Neuronal stem cell (in vitro differentiated cells): ENCODE results near the gene FAM193A. TPM values are rescaled to one million over a fixed set of nuclear protein-coding genes. Genes with fewer than 3 reads are reported as not detected.

Experiments used
- DNase-seq: peaks from one replicate; pipeline ENCODE4 v3.0.0-alpha.2; 2013; ENCODE audit warnings: low spot score
- H2AFZ ChIP-seq: one replicate; pipeline ENCODE4 v1.6.1; 2013; ENCODE audit warnings: mild to moderate bottlenecking, low read length, inconsistent platforms
- H2AK5ac ChIP-seq: 2 replicates; pipeline ENCODE4 v1.6.1; 2013; ENCODE audit warnings: low read depth, mild to moderate bottlenecking, inconsistent platforms, low read length, moderate library complexity, mixed read lengths
- H2BK120ac ChIP-seq: 2 replicates; pipeline ENCODE4 v1.6.1; 2013; ENCODE audit warnings: low read depth, mild to moderate bottlenecking, inconsistent platforms, low read length, moderate library complexity, mixed read lengths
- H2BK12ac ChIP-seq: one replicate; pipeline ENCODE4 v1.6.1; 2013; ENCODE audit warnings: low read length, inconsistent platforms
- H2BK15ac ChIP-seq: 2 replicates; pipeline ENCODE4 v1.6.1; 2013; ENCODE audit warnings: mild to moderate bottlenecking, low read length, inconsistent platforms, mixed read lengths
- H2BK5ac ChIP-seq: one replicate; pipeline ENCODE4 v1.6.1; 2013; ENCODE audit warnings: inconsistent platforms, mild to moderate bottlenecking, low read length, moderate library complexity
- H3K14ac ChIP-seq: one replicate; pipeline ENCODE4 v1.6.1; 2013; ENCODE audit warnings: low read length, inconsistent platforms
- H3K18ac ChIP-seq: 2 replicates; pipeline ENCODE4 v1.6.1; 2013; ENCODE audit warnings: low read length, inconsistent platforms
- H3K23ac ChIP-seq: 2 replicates; pipeline ENCODE4 v1.6.1; 2013; ENCODE audit warnings: low read depth, mild to moderate bottlenecking, mixed read lengths, low read length, inconsistent platforms; ENCODE audit not compliant: poor library complexity
- H3K27ac ChIP-seq: replicated peaks from 3 replicates; pipeline ENCODE4 v1.5.1; 2013; ENCODE audit warnings: low read length, inconsistent platforms
- H3K27me3 ChIP-seq, 3 experiments: 2 replicates each; pipeline ENCODE4 v1.6.1; 2013; ENCODE audit warnings: low read length in 3 of 3, mild to moderate bottlenecking in 2 of 3, inconsistent platforms in 1 of 3, low read depth in 1 of 3, mixed read lengths in 1 of 3, moderate library complexity in 1 of 3; ENCODE audit not compliant: control insufficient read depth in 3 of 3, insufficient read depth in 3 of 3
- H3K36me3 ChIP-seq, 2 donors: replicated peaks in 1 of 2; 2 replicates each; pipeline ENCODE4 v1.6.1; 2013; ENCODE audit warnings: low read length in 2 of 2; ENCODE audit not compliant: control insufficient read depth in 2 of 2, insufficient read depth in 2 of 2
- H3K4ac ChIP-seq: 2 replicates; pipeline ENCODE4 v1.6.1; 2013; ENCODE audit warnings: inconsistent platforms, mild to moderate bottlenecking, low read length, moderate library complexity
- H3K4me1 ChIP-seq, 2 donors: 1 replicate in 1 of 2; 2 replicates in 1 of 2; pipeline ENCODE4 v1.6.1; 2013; ENCODE audit warnings: low read length in 2 of 2, low read depth in 1 of 2; ENCODE audit not compliant: control insufficient read depth in 2 of 2, insufficient read depth in 1 of 2
- H3K4me2 ChIP-seq: one replicate; pipeline ENCODE4 v1.6.1; 2013; ENCODE audit warnings: mild to moderate bottlenecking, low read length, inconsistent platforms; ENCODE audit not compliant: insufficient read depth, poor library complexity, severe bottlenecking
- H3K4me3 ChIP-seq, 2 donors: 2 replicates each; pipeline ENCODE4 v1.5.1; 2013; ENCODE audit warnings: low read length in 2 of 2, mild to moderate bottlenecking in 2 of 2, inconsistent platforms in 1 of 2, moderate library complexity in 1 of 2
- H3K79me1 ChIP-seq: one replicate; pipeline ENCODE4 v1.6.1; 2013; ENCODE audit warnings: low read depth, mild to moderate bottlenecking, inconsistent platforms, low read length, moderate library complexity
- H3K9ac ChIP-seq: one replicate; pipeline ENCODE4 v1.6.1; 2013; ENCODE audit warnings: mild to moderate bottlenecking, low read depth, low read length, inconsistent platforms; ENCODE audit not compliant: poor library complexity
- H3K9me3 ChIP-seq, 2 donors: replicated peaks in 1 of 2; 2 replicates each; pipeline versions ENCODE3 to v1.6.1; 2013; ENCODE audit warnings: low read length in 2 of 2, mild to moderate bottlenecking in 2 of 2, inconsistent platforms in 1 of 2, low read depth in 1 of 2, mixed read lengths in 1 of 2, moderate library complexity in 1 of 2; ENCODE audit not compliant: control insufficient read depth in 2 of 2, insufficient read depth in 1 of 2
- H4K8ac ChIP-seq: one replicate; pipeline ENCODE4 v1.6.1; 2013; ENCODE audit warnings: low read depth, mild to moderate bottlenecking, inconsistent platforms, low read length, moderate library complexity
- H4K91ac ChIP-seq: one replicate; pipeline ENCODE4 v1.6.1; 2013; ENCODE audit warnings: low read length, low read depth, mild to moderate bottlenecking, inconsistent platforms; ENCODE audit not compliant: poor library complexity
- WGBS, 2 donors: extraction: QIAGEN DNeasy Blood & Tissue Kit; methylation state at CpG; one replicate each; pipeline ENCODE4 v1.1.7; 2013; ENCODE audit warnings: missing lambda C conversion rate in 2 of 2, mixed read lengths in 1 of 2; ENCODE audit not compliant: insufficient read length in 2 of 2, insufficient replicate concordance in 1 of 2; ENCODE audit errors: extremely low coverage in 2 of 2; 5-methylcytosine and 5-hydroxymethylcytosine counted together
- polyA plus RNA-seq, 2 experiments: library from polyadenylated mRNA; stranded (reverse); fragments of 200-250 nt; gene quantifications; one replicate each; pipeline ENCODE4 v1.2.3, GENCODE V29; 2013

The FAM193A gene, protein sequence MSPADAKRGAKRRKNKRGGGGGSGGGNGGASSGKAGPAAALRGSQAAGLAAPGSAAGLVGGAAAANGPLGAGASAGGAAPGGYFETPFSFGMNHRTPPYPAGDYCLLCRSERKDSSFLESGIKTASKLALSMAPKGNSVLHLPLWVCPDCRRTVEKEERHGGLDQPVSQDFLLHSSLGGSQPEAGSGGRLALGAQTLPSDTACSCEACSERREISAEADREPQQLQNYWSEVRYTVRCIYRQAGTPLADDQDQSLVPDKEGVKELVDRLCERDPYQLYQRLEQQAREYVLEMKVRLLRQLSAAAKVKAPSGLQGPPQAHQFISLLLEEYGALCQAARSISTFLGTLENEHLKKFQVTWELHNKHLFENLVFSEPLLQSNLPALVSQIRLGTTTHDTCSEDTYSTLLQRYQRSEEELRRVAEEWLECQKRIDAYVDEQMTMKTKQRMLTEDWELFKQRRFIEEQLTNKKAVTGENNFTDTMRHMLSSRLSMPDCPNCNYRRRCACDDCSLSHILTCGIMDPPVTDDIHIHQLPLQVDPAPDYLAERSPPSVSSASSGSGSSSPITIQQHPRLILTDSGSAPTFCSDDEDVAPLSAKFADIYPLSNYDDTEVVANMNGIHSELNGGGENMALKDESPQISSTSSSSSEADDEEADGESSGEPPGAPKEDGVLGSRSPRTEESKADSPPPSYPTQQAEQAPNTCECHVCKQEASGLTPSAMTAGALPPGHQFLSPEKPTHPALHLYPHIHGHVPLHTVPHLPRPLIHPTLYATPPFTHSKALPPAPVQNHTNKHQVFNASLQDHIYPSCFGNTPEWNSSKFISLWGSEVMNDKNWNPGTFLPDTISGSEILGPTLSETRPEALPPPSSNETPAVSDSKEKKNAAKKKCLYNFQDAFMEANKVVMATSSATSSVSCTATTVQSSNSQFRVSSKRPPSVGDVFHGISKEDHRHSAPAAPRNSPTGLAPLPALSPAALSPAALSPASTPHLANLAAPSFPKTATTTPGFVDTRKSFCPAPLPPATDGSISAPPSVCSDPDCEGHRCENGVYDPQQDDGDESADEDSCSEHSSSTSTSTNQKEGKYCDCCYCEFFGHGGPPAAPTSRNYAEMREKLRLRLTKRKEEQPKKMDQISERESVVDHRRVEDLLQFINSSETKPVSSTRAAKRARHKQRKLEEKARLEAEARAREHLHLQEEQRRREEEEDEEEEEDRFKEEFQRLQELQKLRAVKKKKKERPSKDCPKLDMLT (N-terminal part only)
- polyA plus RNA-seq (2013, experiment 1 of 2), result 16.2 TPM
- polyA plus RNA-seq (2013, experiment 2 of 2), result 15.8 TPM

DNA sequence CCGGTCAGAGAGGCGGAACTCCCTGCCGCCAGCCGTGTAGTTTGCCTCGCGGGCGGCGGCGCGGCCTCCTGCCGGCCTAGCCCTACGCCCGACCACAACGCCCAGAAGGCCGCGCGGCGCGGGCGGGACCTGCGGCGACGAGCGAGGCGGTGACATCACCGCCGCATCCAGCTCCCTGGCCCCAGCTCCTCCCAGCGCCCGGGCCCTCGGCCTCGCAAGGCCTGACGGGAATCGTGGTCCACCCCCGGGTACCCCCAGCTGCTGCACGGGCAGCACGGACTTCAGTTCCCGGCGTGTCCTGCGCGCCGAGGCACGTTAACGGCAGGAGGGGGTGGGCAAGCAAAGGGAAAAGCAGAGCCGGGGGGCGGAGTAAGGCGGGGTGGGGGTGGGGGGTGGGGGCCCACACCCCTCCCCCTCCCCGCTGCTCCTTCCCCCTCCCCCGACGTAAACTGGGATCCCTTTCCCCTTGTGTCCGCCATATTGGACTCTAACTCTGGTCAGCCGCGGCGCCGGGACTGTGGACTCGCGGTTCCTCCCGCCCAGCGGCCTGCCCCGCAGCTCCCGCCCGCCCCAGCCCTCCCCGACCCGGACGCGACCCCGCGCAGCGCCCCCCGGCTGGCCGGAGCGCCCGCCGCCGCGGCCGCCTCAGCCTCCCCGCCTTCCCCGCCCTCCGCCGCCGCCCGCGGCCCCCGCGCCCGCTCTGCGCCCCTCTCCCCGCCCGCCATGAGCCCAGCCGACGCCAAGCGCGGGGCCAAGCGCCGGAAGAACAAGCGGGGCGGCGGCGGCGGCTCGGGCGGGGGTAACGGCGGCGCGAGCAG lies at the start of gene FAM193A:
Gene FAM193A, plus strand, starts transcription at position 455 of the 818 bp plus-strand sequence. Its CDS starts 269 bp downstream, at position 724.
- no peaks in the 10 kb centered on the region for H3K27me3 ChIP-seq
- DNase-seq, result peak; percentile 99
- peak within 1 kb of the TSS; percentile 89 for H3K27ac ChIP-seq
- peaks cover 0 to 3% of the 10 kb centered on the region in 2 donors for H3K9me3 ChIP-seq
- peak within 1 kb of the TSS; percentile 53 for H3K4ac ChIP-seq
- peak within 1 kb of the TSS; percentile 93 for H2BK5ac ChIP-seq
- peak within 1 kb of the TSS; percentile 76 for H2BK120ac ChIP-seq
- H2BK12ac ChIP-seq, result peak within 1 kb of the TSS; percentile 58
- peak within 1 kb of the TSS; percentile 52 for H4K8ac ChIP-seq
- peaks cover 0 to 18% of the 10 kb centered on the region in 2 donors for H3K36me3 ChIP-seq
- peak within 1 kb of the TSS; percentile 93 to 100 for H3K4me3 ChIP-seq
- peaks cover 7% of the 10 kb centered on the region for H3K79me1 ChIP-seq
- peak within 1 kb of the TSS; percentile 95 for H2AK5ac ChIP-seq
- H4K91ac ChIP-seq, result no peak within 1 kb of the TSS
- H3K9ac ChIP-seq, result peak within 1 kb of the TSS; percentile 98
- no CpG with 5 or more reads among the region's 106 CpGs for WGBS, 2 donors
- H3K4me1 ChIP-seq, result peaks cover 5 to 8% of the 10 kb centered on the region in 2 donors
- H3K23ac ChIP-seq, result peak within 1 kb of the TSS; percentile 85
- peak within 1 kb of the TSS; percentile 99 for H3K18ac ChIP-seq
- peak within 1 kb of the TSS; percentile 87 for H3K4me2 ChIP-seq
- H3K14ac ChIP-seq, result peak within 1 kb of the TSS; percentile 49
- H2BK15ac ChIP-seq, result no peak within 1 kb of the TSS
- H2AFZ ChIP-seq, result peak within 1 kb of the TSS; percentile 94

DNA sequence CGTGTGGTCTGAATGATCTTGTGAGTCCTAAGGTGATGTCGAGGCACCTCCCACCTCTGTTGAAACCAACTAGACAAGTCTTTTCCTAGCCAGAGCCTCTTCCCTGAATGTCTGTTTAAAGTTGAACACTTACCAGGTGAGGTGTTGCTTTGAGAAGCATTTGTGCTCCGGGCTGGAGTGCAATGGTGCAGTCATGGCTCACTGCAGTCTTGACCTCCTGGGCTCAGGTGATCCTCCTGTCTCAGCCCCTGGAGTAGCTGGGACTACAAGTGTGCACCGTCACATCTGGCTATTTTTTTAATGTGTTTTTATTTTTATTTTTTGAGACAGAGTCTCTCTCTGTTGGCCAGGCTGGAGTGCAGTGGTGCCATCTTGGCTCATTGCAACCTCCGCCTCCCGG lies 49.5 kb upstream of the FAM193A start:
- Histone ChIP-seq H4K91ac (no peak overlapping the region), H3K18ac (no peak overlapping the region), H3K14ac (no peak overlapping the region), H3K27ac (no peak overlapping the region), H2BK120ac (no peak overlapping the region), H2AK5ac (no peak overlapping the region), H2BK15ac (no peak overlapping the region), H3K4me3 (no peak overlapping the region), H3K79me1 (peaks cover 10% of the 10 kb centered on the region), H3K4ac (no peak overlapping the region), H3K4me1 (peaks cover 0 to 5% of the 10 kb centered on the region in 2 donors), H3K27me3 (no peaks in the 10 kb centered on the region), H3K9ac (no peak overlapping the region), H2BK12ac (no peak overlapping the region), H3K23ac (no peak overlapping the region), H2BK5ac (no peak overlapping the region), H3K9me3 (no peaks in the 10 kb centered on the region), H3K36me3 (peaks cover 11 to 73% of the 10 kb centered on the region in 2 donors), H4K8ac (no peak overlapping the region), H2AFZ (no peak overlapping the region), H3K4me2 (no peak overlapping the region)
- no peak for DNase-seq
- WGBS, 2 donors, result no CpG with 5 or more reads among the region's 6 CpGs

DNA sequence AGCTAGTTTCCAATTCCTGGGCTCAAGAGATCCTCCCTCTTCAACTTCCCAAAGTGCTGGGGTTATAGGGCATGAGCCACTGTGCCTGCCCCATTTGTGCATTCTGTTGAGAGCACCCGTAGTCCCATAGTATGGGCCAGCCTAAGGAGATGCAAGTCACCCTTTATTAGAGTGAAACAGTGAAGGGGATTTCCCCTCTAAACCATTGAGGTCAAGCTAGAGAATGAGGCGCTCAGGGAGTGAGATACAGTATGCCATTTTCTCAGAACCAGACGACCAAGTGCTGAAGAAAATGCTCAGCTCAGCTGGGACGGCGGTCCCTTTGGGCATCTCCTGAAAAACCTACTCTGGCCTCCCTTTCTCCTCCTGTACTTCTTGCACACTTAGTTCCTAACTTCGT lies 48.8 kb upstream of the FAM193A start:
- Histone ChIP-seq H2BK15ac (no peak overlapping the region), H2BK120ac (no peak overlapping the region), H3K4me2 (no peak overlapping the region), H2BK5ac (no peak overlapping the region), H3K4ac (no peak overlapping the region), H3K9ac (no peak overlapping the region), H3K14ac (no peak overlapping the region), H2AK5ac (no peak overlapping the region), H3K4me1 (peaks cover 0 to 5% of the 10 kb centered on the region in 2 donors), H3K36me3 (peaks cover 17 to 75% of the 10 kb centered on the region in 2 donors), H3K27ac (no peak overlapping the region), H3K79me1 (peaks cover 8% of the 10 kb centered on the region), H4K91ac (no peak overlapping the region), H3K9me3 (no peaks in the 10 kb centered on the region), H3K27me3 (no peaks in the 10 kb centered on the region), H2AFZ (no peak overlapping the region), H3K23ac (no peak overlapping the region), H2BK12ac (no peak overlapping the region), H3K4me3 (no peak overlapping the region), H4K8ac (no peak overlapping the region), H3K18ac (no peak overlapping the region)
- no CpG with 5 or more reads among the region's 6 CpGs for WGBS, 2 donors
- no peak for DNase-seq
